Measurements from ENCODE around the gene EPHA8.

GRCh38 chr1:22527122-22527521, 36.2 kb upstream of the EPHA8 start:
- TF ChIP-seq CTCF (conservative IDR thresholded peaks at IDR 0.05 in 1 of 2, IDR thresholded peaks at IDR 0.05 in 1 of 2; ENCODE audit: extremely low read depth in 1 of 2, insufficient read depth in 1 of 2, low read depth in 1 of 2, low read length in 2 of 2) (no peak), EZH2 (IDR thresholded peaks at IDR 0.05; ENCODE audit: borderline replicate concordance, low read length) (no peak)
